K562 treated with DMSO at 1 percent for 4 hours (cell line): ENCODE measurements around the gene OR2T2. TPM values are rescaled to one million over a fixed set of nuclear protein-coding genes. Genes with fewer than 3 reads are reported as not detected.

Experiments used
- total RNA-seq: library from RNA; unstranded; fragments of 300-600 nt; gene quantifications from 2 replicates; pipeline ENCODE4 v1.2.3, GENCODE V29; 2022; ENCODE audit not compliant: insufficient read depth

Gene OR2T2
- not detected in 2 replicates for total RNA-seq

GRCh38 chr1:248445399-248445798 lies at the start of gene OR2T2:
Gene OR2T2, plus strand, starts transcription at chr1:248445637. Its CDS starts 7,161 bp downstream, at chr1:248452798.

GRCh38 chr1:248402748-248403147 lies 42.7 kb upstream of the OR2T2 start, which contains the start of gene OR2T1:
Gene OR2T1, plus strand, starts transcription at chr1:248403048. Its CDS starts 3,100 bp downstream, at chr1:248406148.

GRCh38 chr1:248473051-248473450 lies 27.6 kb downstream of the OR2T2 start, which contains the start of gene OR2T3:
Gene OR2T3, plus strand, starts transcription at chr1:248473351. Its CDS starts 0 bp downstream, at chr1:248473351.

GRCh38 chr1:248488289-248488688 lies 42.9 kb downstream of the OR2T2 start, which contains the start of gene OR2T5:
Gene OR2T5, plus strand, starts transcription at chr1:248488589. Its CDS starts 0 bp downstream, at chr1:248488589.

Other genes with a start within 250 kb of the OR2T2 start
- gene OR2M3, start 248.4 kb upstream of the OR2T2 start, total RNA-seq: not detected in 2 replicates
- not detected in 2 replicates for gene OR2M4, start 214.2 kb upstream of the OR2T2 start, total RNA-seq
- gene OR2T33, start 167.7 kb upstream of the OR2T2 start, total RNA-seq: not detected in 2 replicates
- not detected in 2 replicates for gene OR2T12, start 142.2 kb upstream of the OR2T2 start, total RNA-seq
- gene OR2M7, start 121.1 kb upstream of the OR2T2 start, total RNA-seq: not detected in 2 replicates
- gene OR14C36, start 96.9 kb upstream of the OR2T2 start, total RNA-seq: not detected in 2 replicates
- gene OR2T4, start 84.0 kb upstream of the OR2T2 start, total RNA-seq: not detected in 2 replicates
- not detected in 2 replicates for gene OR2T6, start 69.9 kb upstream of the OR2T2 start, total RNA-seq
- gene OR2T1, start 42.6 kb upstream of the OR2T2 start, total RNA-seq: not detected in 2 replicates
- gene OR2T3, start 27.7 kb downstream of the OR2T2 start, total RNA-seq: not detected in 2 replicates
- gene OR2T5, start 43.0 kb downstream of the OR2T2 start, total RNA-seq: not detected in 2 replicates
- gene OR2G6, start 62.4 kb downstream of the OR2T2 start, total RNA-seq: not detected in 2 replicates
- gene OR2T29, start 117.1 kb downstream of the OR2T2 start, total RNA-seq: not detected in 2 replicates
- gene OR2T34, start 129.1 kb downstream of the OR2T2 start, total RNA-seq: not detected in 2 replicates
- not detected in 2 replicates for gene OR2T10, start 152.1 kb downstream of the OR2T2 start, total RNA-seq
- not detected in 2 replicates for gene OR2T11, start 189.5 kb downstream of the OR2T2 start, total RNA-seq
- gene OR2T35, start 199.6 kb downstream of the OR2T2 start, total RNA-seq: not detected in 2 replicates
- not detected in 2 replicates for gene OR2T27, start 209.9 kb downstream of the OR2T2 start, total RNA-seq